ENCODE data around the gene AIPL1.
"Not testable (repeated sequence)": the region's sequence is repeated elsewhere in the genome, so short reads cannot be mapped to it uniquely, and the experiment has no call there.

AIPL1 gene, protein sequence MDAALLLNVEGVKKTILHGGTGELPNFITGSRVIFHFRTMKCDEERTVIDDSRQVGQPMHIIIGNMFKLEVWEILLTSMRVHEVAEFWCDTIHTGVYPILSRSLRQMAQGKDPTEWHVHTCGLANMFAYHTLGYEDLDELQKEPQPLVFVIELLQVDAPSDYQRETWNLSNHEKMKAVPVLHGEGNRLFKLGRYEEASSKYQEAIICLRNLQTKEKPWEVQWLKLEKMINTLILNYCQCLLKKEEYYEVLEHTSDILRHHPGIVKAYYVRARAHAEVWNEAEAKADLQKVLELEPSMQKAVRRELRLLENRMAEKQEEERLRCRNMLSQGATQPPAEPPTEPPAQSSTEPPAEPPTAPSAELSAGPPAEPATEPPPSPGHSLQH

DNA sequence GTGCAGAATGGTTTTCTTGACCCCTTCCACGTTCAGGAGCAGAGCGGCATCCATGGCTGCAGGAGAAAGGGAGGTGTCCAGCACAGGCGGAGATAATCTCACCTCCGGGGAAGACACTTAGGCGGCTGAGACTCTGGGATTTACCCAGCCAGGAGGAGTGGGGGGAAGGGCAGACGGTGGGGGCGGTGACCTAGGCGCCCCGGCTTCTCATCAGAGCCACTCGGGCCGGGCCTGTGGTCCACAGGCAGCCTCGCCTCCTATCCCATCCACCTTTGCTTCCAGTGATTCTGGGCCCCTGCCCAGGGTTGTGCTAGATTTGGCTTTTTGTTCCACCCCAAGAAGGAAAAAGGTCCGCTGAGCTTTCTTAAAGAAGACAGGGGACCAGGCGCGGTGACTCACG is at the start of gene AIPL1:
AIPL1 (minus strand) TSS at position 71 of the 400 bp plus-strand sequence; CDS start at position 54, 17 bp downstream.
- Histone ChIP-seq H3K4me1 (ENCODE audit: control insufficient read depth, insufficient read depth, low read length) (no peaks in the 10 kb centered on the region), H3K9ac (ENCODE audit: low read length) (no peak within 1 kb of the TSS), H3K36me3 (ENCODE audit: control insufficient read depth, insufficient read depth, low read length) (no peaks in the 10 kb centered on the region), H3K4me3 (ENCODE audit: low read length) (no peak within 1 kb of the TSS), H3K27me3 (ENCODE audit: control insufficient read depth, insufficient read depth, low read length) (peaks cover 12% of the 10 kb centered on the region), H3K9me3 (ENCODE audit: control insufficient read depth, low read length) (no peaks in the 10 kb centered on the region)

DNA sequence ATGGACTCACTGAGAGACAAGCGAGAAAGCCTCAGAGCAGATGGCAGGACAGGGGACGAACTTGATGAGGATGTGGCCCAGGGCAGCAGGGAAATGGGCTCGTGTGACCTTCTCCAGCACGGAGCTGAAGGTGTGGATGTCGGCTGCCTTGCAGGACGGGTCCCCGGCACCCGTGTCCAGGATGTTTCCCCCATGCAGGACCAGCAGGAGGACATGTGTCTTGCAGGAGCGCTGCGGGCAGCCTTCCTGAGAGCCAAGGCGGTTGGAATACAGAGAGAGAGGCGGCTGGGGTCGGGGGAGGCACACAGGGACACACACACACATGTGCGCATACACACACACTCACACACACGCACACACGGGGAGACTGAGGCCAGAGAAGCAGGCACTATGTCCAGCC is 48.6 kb upstream of the AIPL1 start:
- H3K9ac ChIP-seq (ENCODE audit: low read length), result no peak overlapping the region
- H3K27me3 ChIP-seq (ENCODE audit: control insufficient read depth, insufficient read depth, low read length), result no peaks in the 10 kb centered on the region
- H3K4me1 ChIP-seq (ENCODE audit: control insufficient read depth, insufficient read depth, low read length), result no peaks in the 10 kb centered on the region
- H3K4me3 ChIP-seq (ENCODE audit: low read length), result no peak overlapping the region
- no peaks in the 10 kb centered on the region for H3K9me3 ChIP-seq (ENCODE audit: control insufficient read depth, low read length)
- H3K36me3 ChIP-seq (ENCODE audit: control insufficient read depth, insufficient read depth, low read length), result no peaks in the 10 kb centered on the region

DNA sequence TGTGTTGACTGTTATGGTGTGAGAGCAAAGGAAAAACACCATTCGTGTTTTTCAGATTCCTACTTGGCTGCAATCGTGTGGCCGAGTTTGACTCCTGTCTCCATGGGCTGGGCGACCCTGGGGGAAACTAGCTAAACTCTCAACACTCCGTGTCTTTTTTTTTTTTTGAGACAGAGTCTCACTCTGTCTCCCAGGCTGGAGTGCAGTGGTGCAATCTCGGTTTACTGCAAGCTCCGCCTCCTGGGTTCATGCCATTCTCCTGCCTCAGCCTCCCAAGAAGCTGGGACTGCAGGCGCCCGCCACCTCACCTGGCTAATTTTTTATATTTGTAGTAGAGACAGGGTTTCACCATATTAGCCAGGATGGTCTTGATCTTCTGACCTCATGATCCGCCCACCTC is 47.9 kb upstream of the AIPL1 start:
- H3K9ac ChIP-seq (ENCODE audit: low read length), result not testable (repeated sequence)

DNA sequence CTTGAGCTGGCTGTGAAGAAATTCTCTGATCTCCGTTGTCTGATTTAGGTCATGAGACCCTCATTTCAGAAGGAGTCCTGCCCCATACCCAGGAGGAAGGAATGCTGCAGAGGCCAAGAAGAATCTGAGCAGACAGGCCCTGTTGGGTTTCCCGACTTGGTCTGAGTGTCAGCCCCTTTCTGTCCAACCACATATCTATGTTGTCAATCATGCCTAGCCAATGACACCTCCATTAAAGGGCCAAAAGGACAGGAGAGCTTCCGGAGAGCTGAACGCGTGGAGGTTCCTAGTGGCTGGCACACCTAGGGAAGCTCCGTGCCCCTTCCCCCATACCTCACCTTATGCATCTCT is 47.2 kb upstream of the AIPL1 start:
- Histone ChIP-seq H3K4me1 (ENCODE audit: control insufficient read depth, insufficient read depth, low read length) (no peaks in the 10 kb centered on the region), H3K4me3 (ENCODE audit: low read length) (no peak overlapping the region), H3K9me3 (ENCODE audit: control insufficient read depth, low read length) (no peaks in the 10 kb centered on the region), H3K27me3 (ENCODE audit: control insufficient read depth, insufficient read depth, low read length) (no peaks in the 10 kb centered on the region), H3K9ac (ENCODE audit: low read length) (no peak overlapping the region), H3K36me3 (ENCODE audit: control insufficient read depth, insufficient read depth, low read length) (no peaks in the 10 kb centered on the region)

More for the DNA sequence above, 47.9 kb upstream of the AIPL1 start:
- not testable (repeated sequence) for H3K36me3 ChIP-seq (ENCODE audit: control insufficient read depth, insufficient read depth, low read length); H3K4me1 ChIP-seq (ENCODE audit: control insufficient read depth, insufficient read depth, low read length); H3K4me3 ChIP-seq (ENCODE audit: low read length); H3K27me3 ChIP-seq (ENCODE audit: control insufficient read depth, insufficient read depth, low read length); H3K9me3 ChIP-seq (ENCODE audit: control insufficient read depth, low read length)

GRCh38 chr17:6480303-6480675 is 45.4 kb upstream of the AIPL1 start:
- no peak overlapping the region for H3K9ac ChIP-seq (ENCODE audit: low read length)
- H3K36me3 ChIP-seq (ENCODE audit: control insufficient read depth, insufficient read depth, low read length), result no peaks in the 10 kb centered on the region
- H3K4me3 ChIP-seq (ENCODE audit: low read length), result no peak overlapping the region
- no peaks in the 10 kb centered on the region for H3K9me3 ChIP-seq (ENCODE audit: control insufficient read depth, low read length)
- H3K4me1 ChIP-seq (ENCODE audit: control insufficient read depth, insufficient read depth, low read length), result no peaks in the 10 kb centered on the region
- H3K27me3 ChIP-seq (ENCODE audit: control insufficient read depth, insufficient read depth, low read length), result no peaks in the 10 kb centered on the region

GRCh38 chr17:6479622-6480302 is 44.8 kb upstream of the AIPL1 start:
- Histone ChIP-seq H3K4me1 (ENCODE audit: control insufficient read depth, insufficient read depth, low read length) (no peaks in the 10 kb centered on the region), H3K27me3 (ENCODE audit: control insufficient read depth, insufficient read depth, low read length) (no peaks in the 10 kb centered on the region), H3K36me3 (ENCODE audit: control insufficient read depth, insufficient read depth, low read length) (no peaks in the 10 kb centered on the region), H3K4me3 (ENCODE audit: low read length) (no peak overlapping the region), H3K9ac (ENCODE audit: low read length) (no peak overlapping the region), H3K9me3 (ENCODE audit: control insufficient read depth, low read length) (no peaks in the 10 kb centered on the region)

GRCh38 chr17:6478486-6478885 is 43.6 kb upstream of the AIPL1 start:
- no peaks in the 10 kb centered on the region for H3K36me3 ChIP-seq (ENCODE audit: control insufficient read depth, insufficient read depth, low read length)
- no peaks in the 10 kb centered on the region for H3K4me1 ChIP-seq (ENCODE audit: control insufficient read depth, insufficient read depth, low read length)

DNA sequence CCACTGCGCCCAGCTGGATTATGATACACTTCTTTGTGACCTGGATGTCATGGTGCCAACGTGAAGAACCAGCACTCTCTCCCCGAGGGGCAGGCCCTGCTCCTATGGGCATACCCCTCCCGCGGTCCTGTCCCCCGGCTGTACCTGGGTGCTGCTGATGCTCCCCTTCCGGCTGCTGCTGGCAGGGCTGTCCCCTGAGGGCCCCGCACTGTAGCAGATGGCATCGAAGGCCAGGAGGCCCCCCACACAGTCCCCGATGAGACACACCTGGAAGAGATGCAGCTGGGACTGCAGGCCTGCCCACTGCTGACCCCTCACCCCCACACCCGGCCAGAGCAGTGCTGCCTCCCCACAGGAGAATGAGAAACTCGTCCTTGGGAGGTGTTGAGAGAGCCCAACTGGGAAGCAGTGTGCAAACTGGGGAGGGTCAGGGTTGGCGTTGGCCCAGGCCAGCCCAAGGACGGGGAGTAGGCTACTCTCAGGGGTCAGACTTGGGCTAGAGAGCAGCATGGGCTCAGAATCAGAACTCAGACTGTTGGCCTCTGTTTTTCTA is 43.0 kb upstream of the AIPL1 start:
- Histone ChIP-seq H3K4me3 (ENCODE audit: low read length) (no peak overlapping the region), H3K9ac (ENCODE audit: low read length) (no peak overlapping the region), H3K36me3 (ENCODE audit: control insufficient read depth, insufficient read depth, low read length) (no peaks in the 10 kb centered on the region), H3K4me1 (ENCODE audit: control insufficient read depth, insufficient read depth, low read length) (no peaks in the 10 kb centered on the region), H3K9me3 (ENCODE audit: control insufficient read depth, low read length) (no peaks in the 10 kb centered on the region), H3K27me3 (ENCODE audit: control insufficient read depth, insufficient read depth, low read length) (no peaks in the 10 kb centered on the region)

More at GRCh38 chr17:6478486-6478885, 43.6 kb upstream of the AIPL1 start:
- Histone ChIP-seq H3K9me3 (ENCODE audit: control insufficient read depth, low read length) (no peaks in the 10 kb centered on the region), H3K4me3 (ENCODE audit: low read length) (no peak overlapping the region), H3K27me3 (ENCODE audit: control insufficient read depth, insufficient read depth, low read length) (no peaks in the 10 kb centered on the region), H3K9ac (ENCODE audit: low read length) (no peak overlapping the region)

DNA sequence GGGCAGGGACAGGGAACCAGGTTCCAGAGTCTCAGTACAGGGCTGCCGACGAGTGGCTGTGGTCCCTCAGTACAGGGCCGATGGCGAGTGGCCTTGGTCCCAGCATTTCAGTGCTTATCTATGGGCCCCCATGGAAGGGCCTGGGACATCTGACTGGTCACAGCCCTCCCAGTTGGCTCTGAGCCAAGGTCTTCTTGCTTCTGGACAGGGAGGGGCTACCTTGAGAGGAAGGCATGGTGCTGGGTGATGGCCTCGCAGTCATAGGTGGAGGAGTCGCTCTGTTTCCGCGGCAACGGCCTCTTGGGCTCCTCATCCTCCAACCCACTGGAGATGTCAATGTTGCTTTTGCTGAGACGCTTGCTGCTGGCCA is 41.9 kb upstream of the AIPL1 start:
- Histone ChIP-seq H3K4me3 (ENCODE audit: low read length) (no peak overlapping the region), H3K36me3 (ENCODE audit: control insufficient read depth, insufficient read depth, low read length) (no peaks in the 10 kb centered on the region), H3K9me3 (ENCODE audit: control insufficient read depth, low read length) (no peaks in the 10 kb centered on the region), H3K27me3 (ENCODE audit: control insufficient read depth, insufficient read depth, low read length) (no peaks in the 10 kb centered on the region), H3K4me1 (ENCODE audit: control insufficient read depth, insufficient read depth, low read length) (no peaks in the 10 kb centered on the region), H3K9ac (ENCODE audit: low read length) (no peak overlapping the region)

DNA sequence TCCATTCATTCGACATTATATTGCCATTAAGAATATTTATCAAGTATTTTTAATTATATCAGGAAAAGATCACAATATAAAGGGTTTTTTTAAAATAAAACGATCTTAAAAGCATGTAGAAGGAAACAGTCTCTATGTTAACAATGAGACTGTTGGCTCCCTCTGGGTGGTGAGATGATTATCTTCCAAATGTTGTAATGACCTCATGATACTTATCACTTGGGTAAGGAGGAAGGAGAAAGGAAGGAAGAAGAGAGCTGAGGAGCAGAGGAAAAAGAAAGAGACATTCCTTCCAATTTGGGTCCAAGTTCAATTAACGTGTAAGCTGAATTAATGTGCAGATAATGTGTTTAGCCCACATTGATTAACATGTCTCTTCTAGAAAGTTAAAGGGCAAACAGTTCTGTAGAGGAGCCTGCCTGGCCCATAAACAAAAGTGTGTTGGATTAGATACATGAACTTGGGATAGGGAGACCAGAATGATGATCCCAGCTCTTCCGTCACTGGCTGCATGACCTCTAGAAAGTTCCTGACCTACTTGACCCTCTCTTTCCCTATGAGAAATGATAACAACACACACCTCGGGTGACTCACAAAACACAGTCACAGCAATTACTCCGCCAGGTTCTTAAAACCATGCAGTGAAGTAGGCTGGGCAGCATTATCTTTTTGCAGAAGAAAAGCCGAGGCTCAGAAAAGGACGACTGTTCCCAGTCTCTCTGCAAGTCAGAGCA is 41.3 kb upstream of the AIPL1 start:
- Histone ChIP-seq H3K9ac (ENCODE audit: low read length) (no peak overlapping the region), H3K4me3 (ENCODE audit: low read length) (no peak overlapping the region), H3K27me3 (ENCODE audit: control insufficient read depth, insufficient read depth, low read length) (no peaks in the 10 kb centered on the region), H3K36me3 (ENCODE audit: control insufficient read depth, insufficient read depth, low read length) (no peaks in the 10 kb centered on the region), H3K4me1 (ENCODE audit: control insufficient read depth, insufficient read depth, low read length) (no peaks in the 10 kb centered on the region), H3K9me3 (ENCODE audit: control insufficient read depth, low read length) (no peaks in the 10 kb centered on the region)

- H3K27me3 ChIP-seq (ENCODE audit: control insufficient read depth, insufficient read depth, low read length), result no peaks in the 10 kb centered on the region
- no peaks in the 10 kb centered on the region for H3K4me1 ChIP-seq (ENCODE audit: control insufficient read depth, insufficient read depth, low read length)
- no peak overlapping the region for H3K9ac ChIP-seq (ENCODE audit: low read length)
- H3K4me3 ChIP-seq (ENCODE audit: low read length), result no peak overlapping the region
- no peaks in the 10 kb centered on the region for H3K36me3 ChIP-seq (ENCODE audit: control insufficient read depth, insufficient read depth, low read length)
- H3K9me3 ChIP-seq (ENCODE audit: control insufficient read depth, low read length), result no peaks in the 10 kb centered on the region
These were observed 40.5 kb upstream of the AIPL1 start for GRCh38 chr17:6475411-6475810.

- H3K36me3 ChIP-seq (ENCODE audit: control insufficient read depth, insufficient read depth, low read length), result no peaks in the 10 kb centered on the region
- H3K9me3 ChIP-seq (ENCODE audit: control insufficient read depth, low read length), result no peaks in the 10 kb centered on the region
- H3K9ac ChIP-seq (ENCODE audit: low read length), result no peak overlapping the region
- H3K4me1 ChIP-seq (ENCODE audit: control insufficient read depth, insufficient read depth, low read length), result no peaks in the 10 kb centered on the region
- H3K4me3 ChIP-seq (ENCODE audit: low read length), result no peak overlapping the region
- H3K27me3 ChIP-seq (ENCODE audit: control insufficient read depth, insufficient read depth, low read length), result no peaks in the 10 kb centered on the region
These were observed 40.0 kb upstream of the AIPL1 start for GRCh38 chr17:6474906-6475305.
